ENCODE data around the gene CLDN8.

- TF ChIP-seq CTCF (IDR thresholded peaks at IDR 0.05): no peak
- TF ChIP-seq ZFX (IDR thresholded peaks at IDR 0.05; ENCODE audit: borderline replicate concordance): no peak
These were observed 51.1 kb downstream of the CLDN8 start for GRCh38 chr21:30164796-30165195.

Measured in 22Rv1 (cell line).